T-helper 1 cell (primary cell): ENCODE data around the gene OMD.
"Not testable (repeated sequence)": the region's sequence is repeated elsewhere in the genome, so short reads cannot be mapped to it uniquely, and the experiment has no call there.

Experiments
- DNase-seq, 5 donors: peaks; one replicate each; pipeline ENCODE4 v3.0.0-alpha.2; 2012 to 2020

Gene OMD

GRCh38 chr9:92411157-92411556 lies 13.1 kb downstream of the OMD start:
- not testable (repeated sequence) for DNase-seq

- no peak for DNase-seq
Measured at GRCh38 chr9:92408747-92409478, 15.4 kb downstream of the OMD start.

- no peak for DNase-seq
Measured at GRCh38 chr9:92407818-92408217, 16.5 kb downstream of the OMD start.

GRCh38 chr9:92406477-92406876 lies 17.8 kb downstream of the OMD start:
- peak in 3 of 5 donors; percentile 2 to 68 (median 24) for DNase-seq

GRCh38 chr9:92405818-92406217 lies 18.5 kb downstream of the OMD start:
- DNase-seq, result no peak

- no peak for DNase-seq
Measured at GRCh38 chr9:92404042-92404836, 20.0 kb downstream of the OMD start, which contains the start of gene OGN. Gene OGN (minus strand): TSS chr9:92404578. CDS start chr9:92403407, 1,171 bp downstream.

GRCh38 chr9:92402826-92403745 lies 21.2 kb downstream of the OMD start:
- DNase-seq, result no peak

- no peak for DNase-seq
Measured at GRCh38 chr9:92402360-92402759, 21.9 kb downstream of the OMD start.

- DNase-seq, result no peak
Measured at GRCh38 chr9:92397853-92398252, 26.4 kb downstream of the OMD start.

- DNase-seq, result no peak
Measured at GRCh38 chr9:92395617-92396016, 28.7 kb downstream of the OMD start.

GRCh38 chr9:92393686-92394085 lies 30.6 kb downstream of the OMD start:
- no peak for DNase-seq

- DNase-seq, result no peak
Measured at GRCh38 chr9:92392690-92393089, 31.6 kb downstream of the OMD start.

GRCh38 chr9:92385953-92386352 lies 38.3 kb downstream of the OMD start:
- no peak for DNase-seq

GRCh38 chr9:92385477-92385876 lies 38.8 kb downstream of the OMD start:
- no peak for DNase-seq

- DNase-seq, result no peak
Measured at GRCh38 chr9:92385001-92385400, 39.3 kb downstream of the OMD start.

- DNase-seq, result no peak
Measured at GRCh38 chr9:92384375-92384774, 39.9 kb downstream of the OMD start.

GRCh38 chr9:92381775-92382174 lies 42.5 kb downstream of the OMD start:
- DNase-seq, result no peak

GRCh38 chr9:92380603-92381002 lies 43.7 kb downstream of the OMD start:
- no peak for DNase-seq

GRCh38 chr9:92378865-92379560 lies 45.3 kb downstream of the OMD start:
- DNase-seq, result no peak

- no peak for DNase-seq
Measured at GRCh38 chr9:92377876-92378275, 46.4 kb downstream of the OMD start.

GRCh38 chr9:92373167-92373566 lies 51.1 kb downstream of the OMD start:
- DNase-seq, result no peak

- DNase-seq, result no peak
Measured at GRCh38 chr9:92369075-92369474, 55.2 kb downstream of the OMD start.
